Ishikawa (cell line): ENCODE data around the gene HS2ST1.

Experiments
- EGR1 ChIP-seq: IDR thresholded peaks from 2 replicates; pipeline ENCODE4 v1.6.1; 2012
- EP300 ChIP-seq: IDR thresholded peaks from 2 replicates; pipeline ENCODE4 v1.6.1; 2012; ENCODE audit warnings: borderline replicate concordance
- MAX ChIP-seq: IDR thresholded peaks from 2 replicates; pipeline ENCODE4 v1.6.1; 2012
- NFIC ChIP-seq: IDR thresholded peaks from 2 replicates; pipeline ENCODE4 v1.6.1; 2012
- TAF1 ChIP-seq: IDR thresholded peaks from 2 replicates; pipeline ENCODE4 v1.6.1; 2012; ENCODE audit warnings: low read depth, mild to moderate bottlenecking

DNA sequence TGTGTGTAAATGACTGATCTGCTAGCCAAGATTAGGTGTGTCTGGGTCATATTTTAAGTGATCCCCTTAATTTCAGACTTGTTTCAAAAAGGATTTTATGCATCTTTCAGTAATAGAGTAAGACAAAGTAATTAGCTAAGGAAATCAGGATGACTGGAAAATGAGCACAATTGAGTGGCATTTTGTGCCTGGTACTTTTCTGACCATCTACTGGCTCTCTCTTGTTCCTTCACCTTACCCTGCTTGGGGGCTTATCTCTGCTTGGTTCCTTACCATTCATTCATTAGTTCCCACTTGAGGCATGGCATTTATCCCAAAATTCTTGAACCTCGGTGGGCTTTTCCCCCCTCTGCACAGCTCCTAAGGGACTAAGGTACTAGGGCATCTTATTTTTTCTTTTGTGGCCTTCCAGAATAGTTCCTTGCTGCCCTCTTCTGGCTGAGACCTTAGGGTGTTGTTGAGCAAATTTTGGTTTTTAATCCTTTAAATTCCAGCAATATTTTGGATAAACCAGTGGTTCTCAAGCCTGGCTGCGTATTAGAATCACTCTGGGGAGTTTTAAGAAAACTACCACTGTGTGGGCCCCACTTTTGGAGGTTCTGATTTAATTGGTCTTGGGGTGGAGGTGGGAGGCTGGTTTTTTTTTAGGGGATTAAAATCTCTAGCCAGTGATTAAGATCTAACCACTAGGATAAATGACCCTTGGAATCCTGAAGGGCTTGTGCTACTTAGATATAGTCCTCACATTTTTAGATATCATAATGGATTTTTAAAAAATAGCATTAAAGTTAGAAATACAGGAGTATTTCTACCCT, 50.8 kb downstream of the HS2ST1 start:
- TF ChIP-seq NFIC (no peak), EP300 (no peak), EGR1 (no peak), MAX (no peak), TAF1 (no peak)
